ENCODE results near the gene ST7.

ST7 gene

DNA sequence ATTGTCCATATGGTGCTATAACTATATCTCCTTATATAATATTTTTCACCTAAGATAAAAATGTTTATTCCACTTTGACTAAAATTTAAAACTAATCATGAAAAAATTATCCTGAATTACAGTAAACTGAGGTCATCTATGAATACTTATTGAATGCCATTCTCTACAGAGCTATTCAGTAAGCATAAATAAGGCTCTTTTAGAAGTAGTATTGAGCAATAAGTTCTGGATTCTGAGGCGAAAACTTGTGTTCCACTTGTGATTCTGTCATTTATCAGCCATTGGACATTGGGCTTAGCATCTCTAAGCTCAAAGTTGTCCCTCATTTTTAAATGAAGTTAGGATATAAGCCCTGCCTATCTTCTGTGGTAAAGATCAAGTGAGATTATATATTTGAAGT is 238.8 kb downstream of the ST7 start:
- Mint-ChIP-seq H3K4me1 (ENCODE audit: low read depth) (no peaks in the 10 kb centered on the region), H3K9me3 (ENCODE audit: low read depth) (no peaks in the 10 kb centered on the region), H3K4me3 (no peak overlapping the region), H3K27ac (no peak overlapping the region), H3K27me3 (no peaks in the 10 kb centered on the region), H3K36me3 (peaks cover 3% of the 10 kb centered on the region)

DNA sequence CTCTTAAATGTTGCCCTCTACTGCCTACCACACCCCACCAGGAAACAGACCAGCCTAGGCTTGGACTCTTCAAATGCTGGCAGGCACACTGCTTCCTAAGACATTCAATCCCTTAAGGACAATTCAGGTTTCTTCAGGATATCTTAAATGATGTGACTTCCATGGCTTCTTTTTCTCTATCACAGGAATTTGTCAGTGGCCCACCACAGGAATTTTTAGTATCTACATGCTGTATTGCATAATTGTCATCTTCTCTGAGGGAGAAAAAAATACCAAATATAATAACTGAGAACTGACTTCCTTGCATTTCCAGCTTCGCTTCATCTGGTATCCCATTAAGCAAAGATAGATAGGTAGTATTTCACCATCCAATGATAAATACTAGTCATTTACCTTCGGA is 240.3 kb downstream of the ST7 start:
- Mint-ChIP-seq H3K9me3 (ENCODE audit: low read depth) (no peaks in the 10 kb centered on the region), H3K4me1 (ENCODE audit: low read depth) (no peaks in the 10 kb centered on the region), H3K36me3 (peaks cover 4% of the 10 kb centered on the region), H3K4me3 (no peak overlapping the region), H3K27me3 (no peaks in the 10 kb centered on the region), H3K27ac (no peak overlapping the region)

DNA sequence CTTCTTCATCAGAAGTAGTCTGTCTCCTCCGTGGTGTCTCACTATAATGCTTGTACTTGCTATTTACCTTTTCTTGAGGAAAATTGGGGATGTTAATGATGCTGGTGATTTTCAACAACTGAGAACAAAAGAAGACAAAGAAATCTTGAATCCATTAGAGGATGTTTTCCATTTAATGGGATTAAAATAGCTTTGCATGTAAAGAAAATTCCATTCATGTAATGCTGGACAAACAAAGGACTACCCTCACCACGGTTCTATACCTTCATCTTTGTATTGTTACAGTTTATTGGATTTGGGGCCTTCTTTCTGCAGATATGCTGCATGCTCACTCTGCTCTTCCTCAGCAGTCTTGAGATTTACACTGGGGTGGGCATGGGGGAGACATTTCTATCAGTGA is 241.1 kb downstream of the ST7 start:
- Mint-ChIP-seq H3K27me3 (no peaks in the 10 kb centered on the region), H3K27ac (no peak overlapping the region), H3K4me3 (no peak overlapping the region), H3K9me3 (ENCODE audit: low read depth) (no peaks in the 10 kb centered on the region), H3K4me1 (ENCODE audit: low read depth) (no peaks in the 10 kb centered on the region), H3K36me3 (peaks cover 5% of the 10 kb centered on the region)

DNA sequence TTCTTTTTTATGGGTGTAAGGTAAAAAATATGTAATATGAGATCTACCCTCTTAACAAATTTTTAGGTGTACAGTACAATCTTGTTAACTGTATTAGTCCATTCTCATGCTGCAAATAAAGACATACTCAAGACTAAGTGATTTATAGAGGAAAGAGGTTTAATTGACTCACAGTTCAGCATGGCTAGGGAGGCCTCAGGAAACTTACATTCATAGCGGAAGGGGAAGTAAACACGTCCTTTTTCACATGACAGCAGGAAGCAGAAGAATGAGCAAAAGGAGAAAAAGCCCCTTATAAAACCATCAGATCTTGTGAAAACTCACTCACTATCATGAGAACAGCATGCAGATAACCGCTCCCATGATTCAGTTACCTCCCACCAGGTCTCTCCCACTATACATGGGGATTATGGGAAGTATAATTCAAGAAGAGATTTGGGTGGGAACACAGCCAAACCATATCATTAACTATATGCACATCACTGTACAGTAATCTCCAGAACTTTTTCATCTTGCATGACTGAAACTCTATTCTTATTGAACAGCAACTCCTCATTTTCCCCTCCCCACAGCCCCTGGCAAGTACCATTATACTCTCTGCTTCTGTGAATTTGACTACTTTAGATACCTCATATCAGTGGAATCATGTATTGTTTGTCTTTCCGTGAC is 242.2 kb downstream of the ST7 start:
- no peaks in the 10 kb centered on the region for H3K27me3 Mint-ChIP-seq
- no peaks in the 10 kb centered on the region for H3K9me3 Mint-ChIP-seq (ENCODE audit: low read depth)
- H3K4me3 Mint-ChIP-seq: no peak overlapping the region
- H3K36me3 Mint-ChIP-seq: peaks cover 5% of the 10 kb centered on the region
- H3K27ac Mint-ChIP-seq: no peak overlapping the region
- H3K4me1 Mint-ChIP-seq (ENCODE audit: low read depth): no peaks in the 10 kb centered on the region

DNA sequence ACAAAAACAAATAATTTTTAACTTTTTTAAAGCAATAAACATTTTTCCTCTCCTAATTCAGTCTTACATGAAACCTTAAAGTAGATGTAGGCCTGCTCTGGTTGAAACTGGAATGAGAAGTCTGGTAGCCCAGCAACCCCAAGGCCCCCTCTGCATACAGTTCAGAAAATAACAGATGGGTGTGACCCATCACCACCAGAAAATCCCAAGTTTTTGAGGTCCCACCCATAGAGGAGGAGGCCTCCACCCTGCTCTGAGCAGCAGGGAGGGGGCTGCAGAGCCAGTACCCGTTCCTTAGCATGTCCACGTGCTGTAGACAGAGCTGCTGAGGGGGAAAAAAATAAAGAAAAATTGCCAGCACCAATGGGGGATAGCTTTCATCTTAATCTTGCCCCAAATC is 246.8 kb downstream of the ST7 start:
- no peak overlapping the region for H3K4me3 Mint-ChIP-seq
- H3K36me3 Mint-ChIP-seq: peaks cover 4% of the 10 kb centered on the region
- no peak overlapping the region for H3K27ac Mint-ChIP-seq
- no peaks in the 10 kb centered on the region for H3K9me3 Mint-ChIP-seq (ENCODE audit: low read depth)
- no peaks in the 10 kb centered on the region for H3K27me3 Mint-ChIP-seq
- no peaks in the 10 kb centered on the region for H3K4me1 Mint-ChIP-seq (ENCODE audit: low read depth)

DNA sequence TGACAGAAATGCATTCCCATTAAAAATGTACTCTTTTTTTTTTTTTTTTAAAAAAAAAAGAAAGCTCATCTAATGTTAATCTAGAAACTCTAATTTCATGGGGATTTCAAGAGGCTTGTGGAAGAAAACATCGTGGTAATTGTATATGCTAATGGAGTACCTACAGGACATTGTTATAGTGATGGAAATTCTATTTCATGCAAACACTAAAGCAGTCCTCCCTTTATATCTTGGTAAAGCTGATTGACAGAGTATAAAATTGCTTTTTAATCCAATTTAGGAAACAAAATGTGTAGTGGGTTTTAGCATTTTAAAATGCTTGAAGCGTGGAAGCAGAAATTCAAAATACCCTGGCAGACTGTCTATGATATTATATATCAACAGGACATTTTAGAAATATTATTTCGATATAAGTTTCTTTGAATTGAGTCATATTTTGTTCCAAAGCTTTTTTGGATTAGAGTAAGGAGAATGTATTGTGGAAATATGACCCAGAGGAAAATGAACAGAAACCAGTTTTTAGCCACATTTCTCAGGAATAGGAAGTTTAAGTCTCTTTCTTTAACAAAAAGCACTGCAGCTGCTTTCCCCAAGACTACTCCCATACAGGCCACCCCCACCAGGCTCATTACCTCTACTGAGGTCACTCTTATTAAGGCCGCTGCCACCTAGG is 247.6 kb downstream of the ST7 start:
- no peaks in the 10 kb centered on the region for H3K9me3 Mint-ChIP-seq (ENCODE audit: low read depth)
- H3K36me3 Mint-ChIP-seq: peaks cover 4% of the 10 kb centered on the region
- no peaks in the 10 kb centered on the region for H3K27me3 Mint-ChIP-seq
- H3K4me3 Mint-ChIP-seq: no peak overlapping the region
- no peak overlapping the region for H3K27ac Mint-ChIP-seq
- H3K4me1 Mint-ChIP-seq (ENCODE audit: low read depth): no peaks in the 10 kb centered on the region

DNA sequence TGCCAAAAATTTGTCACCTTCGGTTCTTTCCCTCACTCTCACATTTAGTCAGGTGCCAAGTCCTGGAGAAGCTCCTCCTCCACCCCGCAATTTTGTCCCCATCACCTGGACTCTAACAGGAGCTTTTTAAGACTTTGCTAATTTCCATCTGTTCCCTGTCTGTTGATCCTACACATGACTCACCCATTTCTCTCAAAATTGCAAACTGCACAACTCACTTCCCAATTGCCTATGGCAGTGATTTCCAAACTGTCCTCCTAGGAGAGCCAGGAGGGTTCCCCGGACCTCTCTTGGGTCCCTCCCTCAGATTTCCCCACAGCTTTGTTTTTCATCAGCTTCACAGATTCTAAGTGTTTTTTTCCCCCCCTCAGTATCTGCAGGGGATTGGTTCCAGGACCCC is 249.2 kb downstream of the ST7 start:
- H3K4me1 Mint-ChIP-seq (ENCODE audit: low read depth): no peaks in the 10 kb centered on the region
- peaks cover 4% of the 10 kb centered on the region for H3K36me3 Mint-ChIP-seq
- no peaks in the 10 kb centered on the region for H3K9me3 Mint-ChIP-seq (ENCODE audit: low read depth)
- H3K27ac Mint-ChIP-seq: no peak overlapping the region
- no peak overlapping the region for H3K4me3 Mint-ChIP-seq
- H3K27me3 Mint-ChIP-seq: no peaks in the 10 kb centered on the region

DNA sequence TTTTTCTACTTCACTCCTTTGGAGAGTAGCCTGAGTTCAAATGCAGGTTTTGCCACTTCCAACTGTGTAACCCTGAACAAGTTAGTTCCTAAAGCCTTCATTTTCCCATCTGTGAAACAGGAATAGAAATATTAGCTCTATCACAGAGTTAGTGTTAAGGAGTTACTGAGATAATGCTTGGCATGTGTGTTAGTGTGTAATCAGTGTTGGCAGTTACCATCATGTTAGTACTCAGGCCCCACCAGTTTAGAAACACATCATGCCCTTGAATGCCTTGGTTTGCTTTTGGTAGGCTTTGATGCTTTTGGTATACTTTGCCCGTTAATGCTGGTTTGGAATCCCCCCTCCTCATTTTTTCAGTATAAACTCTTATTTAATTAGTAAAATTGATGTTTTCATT is 249.9 kb downstream of the ST7 start:
- no peaks in the 10 kb centered on the region for H3K27me3 Mint-ChIP-seq
- no peaks in the 10 kb centered on the region for H3K4me1 Mint-ChIP-seq (ENCODE audit: low read depth)
- no peaks in the 10 kb centered on the region for H3K9me3 Mint-ChIP-seq (ENCODE audit: low read depth)
- H3K36me3 Mint-ChIP-seq: peaks cover 4% of the 10 kb centered on the region
- no peak overlapping the region for H3K27ac Mint-ChIP-seq
- H3K4me3 Mint-ChIP-seq: no peak overlapping the region

DNA sequence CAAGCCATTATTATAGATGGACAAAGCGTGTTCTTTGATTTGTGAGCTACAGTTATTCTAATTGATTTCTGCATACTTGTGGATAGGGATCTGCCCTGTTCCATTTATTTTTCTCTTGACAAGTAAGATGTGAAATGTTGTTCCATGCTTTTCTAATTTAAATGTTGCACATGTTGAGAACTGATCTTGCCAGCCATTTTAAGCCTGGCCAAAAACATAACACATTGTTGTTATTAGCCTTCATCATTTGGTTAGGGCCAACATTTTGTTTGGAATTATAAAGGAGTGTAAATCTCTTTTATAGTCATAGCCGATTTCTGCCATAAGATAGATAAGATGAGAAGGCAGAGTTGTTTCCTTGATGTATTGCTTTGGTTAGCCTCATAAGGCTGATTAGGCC is 252.6 kb downstream of the ST7 start:
- no peaks in the 10 kb centered on the region for H3K4me1 Mint-ChIP-seq (ENCODE audit: low read depth)
- H3K27me3 Mint-ChIP-seq: no peaks in the 10 kb centered on the region
- H3K27ac Mint-ChIP-seq: no peak overlapping the region
- no peaks in the 10 kb centered on the region for H3K9me3 Mint-ChIP-seq (ENCODE audit: low read depth)
- peaks cover 2% of the 10 kb centered on the region for H3K36me3 Mint-ChIP-seq
- H3K4me3 Mint-ChIP-seq: no peak overlapping the region

DNA sequence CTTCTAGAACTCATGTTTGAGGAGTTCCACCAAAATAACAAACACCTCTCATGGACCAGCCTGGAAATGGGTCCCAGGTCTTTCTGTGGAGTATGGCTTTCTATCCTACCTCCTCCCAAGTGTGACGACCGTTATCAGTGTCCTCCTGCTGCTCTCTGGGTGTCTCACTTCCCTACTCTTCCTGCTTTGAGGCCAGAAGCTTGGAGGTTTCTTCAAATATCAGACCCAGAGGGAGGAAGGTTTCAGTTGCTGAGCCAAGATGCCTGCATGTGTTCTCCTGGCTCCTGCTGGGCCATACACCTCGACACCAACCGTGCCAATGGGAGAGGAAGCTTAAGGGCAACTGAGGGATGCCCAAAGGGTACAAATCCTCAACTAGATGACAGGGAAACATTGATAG is 255.0 kb downstream of the ST7 start:
- Mint-ChIP-seq H3K4me3 (no peak overlapping the region), H3K36me3 (no peaks in the 10 kb centered on the region), H3K9me3 (ENCODE audit: low read depth) (no peaks in the 10 kb centered on the region), H3K4me1 (ENCODE audit: low read depth) (no peaks in the 10 kb centered on the region), H3K27ac (no peak overlapping the region), H3K27me3 (no peaks in the 10 kb centered on the region)

DNA sequence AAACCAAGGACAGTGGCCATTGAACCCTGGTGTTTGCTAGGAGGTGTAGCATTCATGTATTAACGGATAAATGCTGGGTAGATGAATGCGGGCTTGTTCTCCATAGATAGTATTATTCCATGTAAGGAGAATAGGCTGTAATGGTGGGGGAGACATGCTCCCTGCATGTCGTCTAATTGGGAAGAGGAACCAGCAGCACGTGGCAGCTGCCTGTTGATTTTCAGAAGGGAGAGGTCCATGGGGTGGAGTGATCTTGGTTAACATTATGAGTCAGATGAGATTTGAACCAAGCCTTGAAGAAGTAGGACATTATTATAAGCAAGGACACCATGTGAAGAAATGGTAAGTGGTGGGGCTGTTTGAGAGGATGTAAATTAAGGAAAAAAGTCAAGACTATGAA is 257.1 kb downstream of the ST7 start:
- H3K4me3 Mint-ChIP-seq: no peak overlapping the region
- no peak overlapping the region for H3K27ac Mint-ChIP-seq
- H3K9me3 Mint-ChIP-seq (ENCODE audit: low read depth): no peaks in the 10 kb centered on the region
- H3K4me1 Mint-ChIP-seq (ENCODE audit: low read depth): no peaks in the 10 kb centered on the region
- no peaks in the 10 kb centered on the region for H3K27me3 Mint-ChIP-seq
- H3K36me3 Mint-ChIP-seq: no peaks in the 10 kb centered on the region

DNA sequence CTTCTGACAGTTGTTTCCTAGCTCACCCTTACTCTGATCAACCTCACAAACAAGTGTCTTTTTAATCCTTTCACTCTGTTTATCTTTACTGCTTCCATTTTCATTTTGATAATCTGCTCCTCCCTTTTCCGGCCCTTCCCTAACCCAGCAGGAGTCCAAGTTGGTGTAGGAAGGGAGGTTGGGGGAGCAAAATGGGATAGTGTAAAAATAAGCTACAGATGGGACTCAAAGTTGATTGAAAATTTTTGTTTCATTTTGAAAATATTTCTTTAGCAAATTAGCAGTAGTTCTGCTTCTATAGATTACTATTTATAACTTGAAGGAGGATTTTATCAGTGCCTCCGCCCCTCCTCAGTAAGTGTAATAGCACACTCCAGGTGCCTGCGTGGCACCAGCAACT is 257.6 kb downstream of the ST7 start:
- H3K4me3 Mint-ChIP-seq: no peak overlapping the region
- H3K9me3 Mint-ChIP-seq (ENCODE audit: low read depth): no peaks in the 10 kb centered on the region
- no peaks in the 10 kb centered on the region for H3K27me3 Mint-ChIP-seq
- H3K4me1 Mint-ChIP-seq (ENCODE audit: low read depth): no peaks in the 10 kb centered on the region
- no peak overlapping the region for H3K27ac Mint-ChIP-seq
- no peaks in the 10 kb centered on the region for H3K36me3 Mint-ChIP-seq

DNA sequence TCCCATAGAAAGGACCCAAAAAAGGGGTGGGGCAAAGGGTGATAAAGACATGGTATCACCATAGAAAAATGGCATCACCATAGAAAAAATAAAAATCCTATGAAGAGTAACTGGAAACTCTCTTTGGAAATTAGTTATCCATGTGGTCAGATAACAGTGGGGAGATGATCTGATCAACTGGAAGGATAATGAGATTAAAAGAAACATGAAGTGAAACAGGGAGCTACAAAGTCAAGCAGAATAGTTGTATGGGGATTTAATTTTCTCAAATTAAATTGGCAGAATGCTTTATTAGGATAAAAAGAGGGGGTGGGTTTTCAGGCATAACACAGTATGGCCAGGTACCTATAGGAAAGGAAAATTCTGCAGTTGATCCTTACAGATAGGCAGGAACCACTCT is 258.3 kb downstream of the ST7 start:
- Mint-ChIP-seq H3K27ac (no peak overlapping the region), H3K27me3 (no peaks in the 10 kb centered on the region), H3K9me3 (ENCODE audit: low read depth) (no peaks in the 10 kb centered on the region), H3K4me1 (ENCODE audit: low read depth) (no peaks in the 10 kb centered on the region), H3K4me3 (no peak overlapping the region), H3K36me3 (no peaks in the 10 kb centered on the region)

DNA sequence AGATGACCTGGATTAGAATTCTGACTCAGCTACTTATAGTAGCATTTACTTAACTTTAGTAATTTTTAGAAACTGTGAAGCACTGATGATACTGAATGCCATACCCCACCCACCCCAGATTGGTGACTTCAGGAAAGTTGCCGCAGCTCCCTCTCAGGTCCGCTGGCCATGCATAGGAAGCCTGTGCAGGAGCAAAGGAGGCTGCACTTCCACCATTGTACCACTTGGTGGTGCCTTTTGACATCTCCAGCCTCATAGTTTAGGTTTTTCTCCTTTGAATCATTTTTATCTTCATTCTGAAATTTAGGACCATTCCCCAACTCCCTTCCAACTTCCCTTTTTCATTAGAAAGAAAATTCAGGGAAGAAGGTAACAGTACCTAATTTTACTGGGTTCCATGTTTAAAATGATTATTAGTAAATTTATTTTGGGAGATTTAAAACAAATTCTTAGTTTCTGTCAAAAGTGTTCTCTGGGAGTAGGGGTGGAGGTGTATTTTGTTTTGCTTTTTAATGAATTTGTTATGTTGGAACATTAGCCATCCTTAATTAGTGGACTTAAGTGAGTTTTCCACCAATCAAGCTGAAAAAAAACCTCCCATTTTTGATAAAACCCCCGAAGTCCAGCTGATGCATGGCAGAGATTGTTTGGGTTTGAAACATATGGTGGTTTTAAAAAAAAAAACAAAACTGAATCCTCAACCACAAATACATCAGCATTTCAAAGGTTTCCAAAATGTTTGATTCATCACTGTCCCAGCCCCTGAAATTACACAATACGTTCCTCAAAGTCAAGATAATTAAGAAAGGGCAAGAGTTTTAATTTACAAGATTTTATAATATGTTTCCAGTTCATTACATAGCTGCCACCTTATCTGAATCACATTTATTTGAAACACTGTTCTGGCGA is 259.9 kb downstream of the ST7 start:
- Mint-ChIP-seq H3K9me3 (ENCODE audit: low read depth) (no peaks in the 10 kb centered on the region), H3K36me3 (no peaks in the 10 kb centered on the region), H3K27me3 (no peaks in the 10 kb centered on the region), H3K4me3 (no peak overlapping the region), H3K4me1 (ENCODE audit: low read depth) (no peaks in the 10 kb centered on the region), H3K27ac (no peak overlapping the region)

DNA sequence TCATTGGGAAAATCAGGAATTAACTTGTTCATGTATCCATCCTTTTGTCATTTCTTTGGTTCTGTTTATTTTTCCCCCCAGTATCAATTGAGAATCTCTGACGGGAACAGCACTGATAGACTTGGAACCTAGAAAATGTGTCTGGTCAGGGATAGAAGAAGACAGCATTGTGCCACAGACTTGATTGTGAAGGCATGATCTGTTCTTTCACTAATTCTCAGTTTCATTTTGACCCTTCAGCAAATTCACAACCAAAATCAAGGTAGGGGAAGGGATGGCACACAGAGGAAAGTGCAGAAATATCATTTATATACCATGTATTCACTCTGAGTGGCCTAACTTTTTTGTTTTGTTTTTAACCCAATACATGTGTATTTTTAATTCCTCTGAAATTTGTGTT is 262.7 kb downstream of the ST7 start:
- no peaks in the 10 kb centered on the region for H3K9me3 Mint-ChIP-seq (ENCODE audit: low read depth)
- no peak overlapping the region for H3K27ac Mint-ChIP-seq
- no peaks in the 10 kb centered on the region for H3K27me3 Mint-ChIP-seq
- no peaks in the 10 kb centered on the region for H3K4me1 Mint-ChIP-seq (ENCODE audit: low read depth)
- no peaks in the 10 kb centered on the region for H3K36me3 Mint-ChIP-seq
- no peak overlapping the region for H3K4me3 Mint-ChIP-seq

Measured in activated naive CD8-positive, alpha-beta T cell (primary cell).